Uterus (tissue), 2 donors: ENCODE results near the gene NFE2L3.

Experiments used
- CTCF ChIP-seq, 4 experiments: fragments of 200-600 bp in 2 of 4; fragments of 450-650 bp in 2 of 4; sonication (generic) in 2 of 4; IDR thresholded peaks; one replicate each; pipeline ENCODE4 v1.5.1; 2016 to 2019; ENCODE audit warnings: antibody characterized with exemption in 4 of 4, mild to moderate bottlenecking in 2 of 4, moderate library complexity in 1 of 4
- POLR2A ChIP-seq, 2 donors: fragments of 450-650 bp; IDR thresholded peaks; one replicate each; pipeline ENCODE4 v1.6.1; 2016; ENCODE audit warnings: antibody characterized with exemption in 2 of 2, mild to moderate bottlenecking in 1 of 2, moderate library complexity in 1 of 2

- TF ChIP-seq POLR2A (IDR thresholded peaks at IDR 0.05) (no peak), CTCF (IDR thresholded peaks at IDR 0.05) (no peak)
Observed at GRCh38 chr7:26212921-26213718, 61.1 kb downstream of the NFE2L3 start.
